IMR-90 (cell line): Measurements from ENCODE around the gene S100A6. TPM values are rescaled to one million over a fixed set of nuclear protein-coding genes. Genes with fewer than 3 reads are reported as not detected.

Experiments
- ATAC-seq: fragments of 200-7000 bp; cut with Tn5 transposase; 2 replicates; pipeline ENCODE4 v1.9.1; 2020; ENCODE audit warnings: low read depth, mild to moderate bottlenecking, moderate library complexity
- BruUV-seq: library from RNA; stranded (reverse); fragments of 400-500 nt; replicated peaks from 2 replicates; lab custom pipeline; 2021; lab: Mats Ljungman, UMichigan
- CTCF ChIA-PET: fragments of 300-600 bp; formaldehyde crosslinking; extraction: SDS; loops from one replicate; lab custom pipeline; 2021; ENCODE audit warnings: antibody characterized with exemption; lab: Yijun Ruan, JAX
- POLR2A ChIA-PET: fragments of 300-600 bp; sonication (Branson Sonifier 250); formaldehyde crosslinking; loops from one replicate; lab custom pipeline; 2022; ENCODE audit warnings: antibody characterized with exemption; ENCODE audit not compliant: unreplicated experiment; lab: Charles Lee
- DNase-seq: peaks from one replicate; pipeline ENCODE4 v3.0.0; 2013
- H2AFZ ChIP-seq: replicated peaks from 2 replicates; pipeline ENCODE3; 2013; ENCODE audit warnings: low read length, mild to moderate bottlenecking; ENCODE audit not compliant: poor library complexity
- H2AK5ac ChIP-seq: 2 replicates; pipeline ENCODE4 v1.6.1; 2013; ENCODE audit warnings: low read depth, low read length, inconsistent platforms
- H2AK9ac ChIP-seq: replicated peaks from 2 replicates; pipeline ENCODE3; 2013; ENCODE audit warnings: mild to moderate bottlenecking, low read depth, low read length, moderate library complexity; ENCODE audit not compliant: poor library complexity
- H2BK120ac ChIP-seq: 2 replicates; pipeline ENCODE4 v1.6.1; 2013; ENCODE audit warnings: low read depth, low read length, inconsistent platforms
- H2BK15ac ChIP-seq: 3 replicates; pipeline ENCODE4 v1.6.1; 2013; ENCODE audit warnings: low read depth, low read length, inconsistent platforms
- H2BK20ac ChIP-seq: 2 replicates; pipeline ENCODE4 v1.6.1; 2013; ENCODE audit warnings: low read depth, mild to moderate bottlenecking, inconsistent platforms, low read length, moderate library complexity
- H2BK5ac ChIP-seq: 2 replicates; pipeline ENCODE4 v1.6.1; 2013; ENCODE audit warnings: mild to moderate bottlenecking, low read depth, low read length, inconsistent platforms; ENCODE audit not compliant: poor library complexity, severe bottlenecking
- H3K14ac ChIP-seq: replicated peaks from 2 replicates; pipeline ENCODE4 v1.6.1; 2013; ENCODE audit warnings: low read depth, low read length, inconsistent platforms
- H3K18ac ChIP-seq: 2 replicates; pipeline ENCODE4 v1.6.1; 2013; ENCODE audit warnings: low read depth, low read length, control low read depth
- H3K23ac ChIP-seq: 2 replicates; pipeline ENCODE4 v1.6.1; 2013; ENCODE audit warnings: low read depth, low read length, inconsistent platforms
- H3K27ac ChIP-seq: 2 replicates; pipeline ENCODE4 v1.5.1; 2013; ENCODE audit warnings: mild to moderate bottlenecking, control low read depth, low read length; ENCODE audit not compliant: insufficient read depth
- H3K27me3 ChIP-seq: 2 replicates; pipeline ENCODE4 v1.6.1; 2013; ENCODE audit warnings: low read length; ENCODE audit not compliant: control insufficient read depth, insufficient read depth
- H3K36me3 ChIP-seq: 2 replicates; pipeline ENCODE4 v1.6.1; 2013; ENCODE audit warnings: low read length, mixed read lengths; ENCODE audit not compliant: control insufficient read depth, insufficient read depth
- H3K4ac ChIP-seq: 2 replicates; pipeline ENCODE4 v1.6.1; 2013; ENCODE audit warnings: low read depth, low read length, inconsistent platforms
- H3K4me1 ChIP-seq: 2 replicates; pipeline ENCODE4 v1.6.1; 2013; ENCODE audit warnings: low read length, mixed read lengths; ENCODE audit not compliant: control insufficient read depth, insufficient read depth
- H3K4me2 ChIP-seq: 2 replicates; pipeline ENCODE4 v1.6.1; 2013; ENCODE audit warnings: low read depth, mild to moderate bottlenecking, control low read depth, low read length, moderate library complexity
- H3K4me3 ChIP-seq: 2 replicates; pipeline ENCODE4 v1.5.1; 2013; ENCODE audit warnings: low read depth, mild to moderate bottlenecking, control low read depth, low read length, moderate library complexity; ENCODE audit not compliant: insufficient read depth
- H3K56ac ChIP-seq: 2 replicates; pipeline ENCODE4 v1.6.1; 2013; ENCODE audit warnings: low read length, inconsistent platforms; ENCODE audit not compliant: insufficient read depth; ENCODE audit errors: extremely low read depth
- H3K79me1 ChIP-seq, 2 experiments: 2 replicates each; pipeline ENCODE4 v1.6.1; 2013; ENCODE audit warnings: low read length in 2 of 2, inconsistent platforms in 1 of 2, low read depth in 1 of 2
- H3K9ac ChIP-seq: 2 replicates; pipeline ENCODE4 v1.6.1; 2013; ENCODE audit warnings: low read depth, low read length, control low read depth
- H3K9me1 ChIP-seq: 2 replicates; pipeline ENCODE4 v1.6.1; 2013; ENCODE audit warnings: low read length, inconsistent platforms; ENCODE audit not compliant: insufficient read depth
- H3K9me3 ChIP-seq: 2 replicates; pipeline ENCODE4 v1.6.1; 2013; ENCODE audit warnings: low read length; ENCODE audit not compliant: control insufficient read depth, insufficient read depth
- H4K20me1 ChIP-seq: 2 replicates; pipeline ENCODE4 v1.6.1; 2013; ENCODE audit warnings: low read length, inconsistent platforms; ENCODE audit not compliant: insufficient read depth
- H4K5ac ChIP-seq: 2 replicates; pipeline ENCODE4 v1.6.1; 2013; ENCODE audit warnings: mild to moderate bottlenecking, low read depth, low read length, control low read depth
- H4K8ac ChIP-seq, 2 experiments: 2 replicates each; pipeline ENCODE4 v1.6.1; 2013; ENCODE audit warnings: low read depth in 2 of 2, low read length in 2 of 2, control low read depth in 1 of 2, inconsistent platforms in 1 of 2
- H4K91ac ChIP-seq: 2 replicates; pipeline ENCODE4 v1.6.1; 2013; ENCODE audit warnings: low read depth, low read length, inconsistent platforms; ENCODE audit not compliant: insufficient read depth
- CHD1 ChIP-seq: IDR thresholded peaks from 2 replicates; pipeline ENCODE4 v1.6.1; 2012; ENCODE audit warnings: low read depth, low read length, improper control_type of control experiment
- CTCF ChIP-seq: conservative IDR thresholded peaks from 2 replicates; pipeline ENCODE4 v1.5.1; 2012; ENCODE audit warnings: mild to moderate bottlenecking, low read depth, low read length, improper control_type of control experiment
- MAFK ChIP-seq: IDR thresholded peaks from 2 replicates; pipeline ENCODE4 v1.6.1; 2012; ENCODE audit warnings: low read depth, low read length, improper control_type of control experiment
- MXI1 ChIP-seq: IDR thresholded peaks from 2 replicates; pipeline ENCODE4 v1.6.1; 2012; ENCODE audit warnings: low read depth, mild to moderate bottlenecking, low read length, moderate library complexity, borderline replicate concordance
- POLR2A ChIP-seq: IDR thresholded peaks from 2 replicates; pipeline ENCODE4 v1.6.1; 2012; ENCODE audit warnings: mild to moderate bottlenecking, low read depth, low read length
- RFX5 ChIP-seq: IDR thresholded peaks from 2 replicates; pipeline ENCODE4 v1.8.0; 2012; ENCODE audit warnings: low read depth, mild to moderate bottlenecking, low read length, moderate library complexity
- WGBS, 2 experiments: methylation state at CpG; one replicate each; pipeline versions ENCODE4 v1.1.5 to v1.1.7; 2013; ENCODE audit warnings: missing lambda C conversion rate in 2 of 2; ENCODE audit not compliant: insufficient read length in 1 of 2; ENCODE audit errors: extremely low coverage in 2 of 2; 5-methylcytosine and 5-hydroxymethylcytosine counted together
- dilution Hi-C: fragments of 300-500 bp; cut with HindIII; formaldehyde crosslinking; loops from one replicate; pipeline ENCODE4 v1.14.3; 2018; ENCODE audit warnings: low sequenced_read_pairs; ENCODE audit not compliant: unreplicated experiment
- in situ Hi-C: fragments of 300-500 bp; cut with MboI; formaldehyde crosslinking; loops from 3 replicates; pipeline ENCODE4 v1.14.3; 2019; ENCODE audit warnings: low sequenced_read_pairs, inconsistent platforms, mixed read lengths
- intact Hi-C: fragments of 100-400 bp; cut with micrococcal nuclease; formaldehyde crosslinking; loops from 2 replicates; pipeline ENCODE4 v1.10.0; 2022
- polyA plus RNA-seq, 3 experiments: library from polyadenylated mRNA; depleted of rRNA; stranded (reverse); fragments of >200 nt; gene quantifications; 2 replicates each; pipeline ENCODE4 v1.2.3, GENCODE V29; 2012; ENCODE audit warnings: low replicate concordance in 1 of 3
- total RNA-seq: library from RNA; depleted of rRNA; stranded (reverse); fragments of >200 nt; gene quantifications from 2 replicates; pipeline ENCODE4 v1.2.3, GENCODE V29; 2012

The S100A6 gene
- total and polyA plus RNA-seq, 2 of the 4 experiments (the other 2 are of a cell fraction): 373 to 1,755 TPM

DNA sequence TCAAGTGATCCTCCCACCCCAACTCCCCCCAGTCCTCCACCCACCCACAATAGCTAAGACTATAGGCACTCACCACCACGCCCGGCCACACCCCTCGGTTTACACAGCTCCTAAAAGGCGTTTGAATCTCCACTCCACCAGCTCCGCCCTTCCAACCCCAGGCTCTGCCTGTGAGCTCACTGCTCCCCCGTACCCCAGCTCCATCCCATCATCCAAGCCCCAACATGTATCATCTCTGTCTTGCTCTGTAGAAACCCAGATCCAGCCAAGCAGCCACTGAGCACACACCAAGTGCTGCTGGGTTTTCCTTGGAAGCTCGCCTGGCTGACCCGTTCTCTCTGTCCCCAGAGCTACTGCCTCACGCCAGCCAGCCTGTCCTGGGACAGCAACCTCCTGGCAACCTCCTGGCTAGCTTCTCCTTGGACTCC is 41.8 kb upstream of the S100A6 start:
- Histone ChIP-seq H3K27me3 (no peaks in the 10 kb centered on the region), H3K9ac (no peak overlapping the region), H3K4me2 (no peak overlapping the region), H3K36me3 (no peaks in the 10 kb centered on the region), H3K23ac (no peak overlapping the region), H3K56ac (no peak overlapping the region), H3K79me1 (no peaks in the 10 kb centered on the region), H2AFZ (peak overlapping the region; percentile 61), H2AK9ac (peak overlapping the region; percentile 77), H3K14ac (no peak overlapping the region), H3K4me1 (peaks cover 15% of the 10 kb centered on the region), H2BK15ac (0 out of 3 replicates have a peak overlapping the region, but pooled peaks have one; percentile 34), H3K27ac (no peak overlapping the region), H4K5ac (no peak overlapping the region), H2BK5ac (no peak overlapping the region), H3K18ac (no peak overlapping the region; the same call in 1 of the 2 replicates), H3K9me3 (no peaks in the 10 kb centered on the region), H2AK5ac (peak overlapping the region; percentile 58; the same call in 1 of the 2 replicates), H3K9me1 (peaks cover 8% of the 10 kb centered on the region), H4K8ac (peak overlapping the region in 1 of 2 experiments; percentile 50; a peak in 1 of 4 replicates), H2BK20ac (peak overlapping the region; percentile 6), H3K4ac (peak overlapping the region; percentile 62), H4K20me1 (no peaks in the 10 kb centered on the region), H4K91ac (peak overlapping the region; percentile 73), H3K4me3 (no peak overlapping the region), H2BK120ac (peak overlapping the region; percentile 76)
- TF ChIP-seq RFX5: no peak
- no peak for TF ChIP-seq MXI1
- TF ChIP-seq CHD1: no peak
- no peak for TF ChIP-seq CTCF
- TF ChIP-seq POLR2A: no peak
- TF ChIP-seq MAFK: no peak
- ATAC-seq (no peak), DNase-seq (no peak)
- ChIA-PET POLR2A (interaction anchor here (0.9 to 1.5 kb wide), 3 partner anchors 31 to 57 kb away, joined by 3 to 5 read pairs (median 5); partner anchors contain the start of gene CHTOP), CTCF (interaction anchor here (0.8 kb wide), 1 partner anchor 11 kb away, joined by 3 read pairs; no protein-coding TSS in a partner anchor)
- BruUV-seq: no TSS peak
- dilution Hi-C loops (no loop called here), intact Hi-C loops (no loop called here), in situ Hi-C loops (no loop called here)
- WGBS, 2 experiments: 68% methylated on average over 8 of the region's 9 CpGs; no CpG with 5 or more reads in 1 of the 2 experiments
